Left lung (tissue), 10 donors: ENCODE data around the gene ARFGAP2. TPM values are rescaled to one million over a fixed set of nuclear protein-coding genes. Genes with fewer than 3 reads are reported as not detected.

Experiments used
- ATAC-seq: fragments of 200-7000 bp; cut with Tn5 transposase; one replicate; pipeline ENCODE4 v1.9.1; 2020; ENCODE audit warnings: moderate library complexity
- DNase-seq, 4 donors: peaks; one replicate each; pipeline ENCODE4 v3.0.0-alpha.2; 2013 to 2020
- H3K27ac ChIP-seq, 2 donors: fragments of 200-600 bp; sonication (generic) in 1 of 2; one replicate each; pipeline versions ENCODE4 v1.5.0 to v1.8.0; 2020 to 2021
- H3K27me3 ChIP-seq, 2 donors: fragments of 200-600 bp; sonication (generic) in 1 of 2; one replicate each; pipeline versions ENCODE4 v1.5.0 to v1.8.0; 2020 to 2021
- H3K36me3 ChIP-seq, 2 donors: fragments of 200-600 bp; sonication (generic) in 1 of 2; one replicate each; pipeline versions ENCODE4 v1.5.0 to v1.8.0; 2020 to 2021
- H3K4me1 ChIP-seq, 2 donors: fragments of 200-600 bp; one replicate each; pipeline ENCODE4 v1.8.0; 2021
- H3K4me3 ChIP-seq, 2 donors: fragments of 200-600 bp; sonication (generic) in 1 of 2; one replicate each; pipeline versions ENCODE4 v1.5.0 to v1.8.0; 2020 to 2021; ENCODE audit warnings: mild to moderate bottlenecking in 1 of 2
- H3K9me3 ChIP-seq, 2 donors: fragments of 200-600 bp; sonication (generic) in 1 of 2; one replicate each; pipeline versions ENCODE4 v1.5.0 to v1.8.0; 2020 to 2021
- intact Hi-C, 2 donors: fragments of 100-400 bp; cut with DNase I; formaldehyde crosslinking; loops; one replicate each; pipeline versions ENCODE4 v1.11.2 to v1.14.2; 2022
- polyA plus RNA-seq, 6 donors: library from polyadenylated mRNA; unstranded; fragments of 120-200 nt; gene quantifications; one replicate each; pipeline ENCODE4 v1.2.1, GENCODE V29; 2013; ENCODE audit not compliant: insufficient read length in 6 of 6
- total RNA-seq, 2 donors: library from RNA; stranded (reverse); fragmentation: NEBNext Ultra II Directional; extraction: Animal tissue kit (Norgen Biotek cat#: 25700); gene quantifications; one replicate each; pipeline ENCODE4 v1.2.1, GENCODE V29; 2021
- TF ChIP-seq, protein P1 (sequence below), 2 donors: fragments of 200-600 bp; sonication (generic) in 1 of 2; IDR thresholded peaks; one replicate each; pipeline versions ENCODE4 v1.5.0 to v1.8.0; 2021; ENCODE audit warnings: antibody characterized with exemption in 2 of 2
- donor health status: DM: no; HTN: yes; CAD: no.
- donor health status: DM: no; HTN: no; CAD: no.

ARFGAP2 gene
- total and polyA plus RNA-seq, 8 donors: 79.1 to 103 (median 92.4) TPM

DNA sequence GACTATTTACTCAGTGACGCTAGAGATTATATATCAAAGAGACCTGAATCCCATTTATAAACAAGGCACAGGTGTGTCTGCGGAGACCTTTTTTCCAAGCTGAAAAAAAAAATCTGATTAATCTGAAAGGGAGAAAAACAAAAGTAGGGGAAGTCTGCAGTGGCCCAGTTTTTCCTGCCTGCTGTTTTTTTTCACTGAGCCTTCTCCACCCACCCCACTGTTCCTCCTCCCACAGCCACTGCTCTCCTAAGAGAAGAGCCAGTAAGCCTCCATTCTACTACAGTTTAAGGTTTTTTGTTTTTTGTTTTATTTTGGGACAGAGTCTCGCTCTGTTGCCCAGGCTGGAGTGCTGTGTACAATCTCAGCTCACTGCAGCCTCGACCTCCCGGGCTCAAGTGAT lies 18.4 kb downstream of the ARFGAP2 start:
- intact Hi-C loops: no loop called here
- Histone ChIP-seq H3K27me3 (no peaks in the 10 kb centered on the region), H3K9me3 (no peaks in the 10 kb centered on the region), H3K4me1 (no peaks in the 10 kb centered on the region), H3K4me3 (no peak overlapping the region), H3K27ac (no peak overlapping the region), H3K36me3 (peaks cover 0 to 12% of the 10 kb centered on the region in 2 donors)
- DNase-seq (no peak), ATAC-seq (no peak)
- TF ChIP-seq, protein P1, sequence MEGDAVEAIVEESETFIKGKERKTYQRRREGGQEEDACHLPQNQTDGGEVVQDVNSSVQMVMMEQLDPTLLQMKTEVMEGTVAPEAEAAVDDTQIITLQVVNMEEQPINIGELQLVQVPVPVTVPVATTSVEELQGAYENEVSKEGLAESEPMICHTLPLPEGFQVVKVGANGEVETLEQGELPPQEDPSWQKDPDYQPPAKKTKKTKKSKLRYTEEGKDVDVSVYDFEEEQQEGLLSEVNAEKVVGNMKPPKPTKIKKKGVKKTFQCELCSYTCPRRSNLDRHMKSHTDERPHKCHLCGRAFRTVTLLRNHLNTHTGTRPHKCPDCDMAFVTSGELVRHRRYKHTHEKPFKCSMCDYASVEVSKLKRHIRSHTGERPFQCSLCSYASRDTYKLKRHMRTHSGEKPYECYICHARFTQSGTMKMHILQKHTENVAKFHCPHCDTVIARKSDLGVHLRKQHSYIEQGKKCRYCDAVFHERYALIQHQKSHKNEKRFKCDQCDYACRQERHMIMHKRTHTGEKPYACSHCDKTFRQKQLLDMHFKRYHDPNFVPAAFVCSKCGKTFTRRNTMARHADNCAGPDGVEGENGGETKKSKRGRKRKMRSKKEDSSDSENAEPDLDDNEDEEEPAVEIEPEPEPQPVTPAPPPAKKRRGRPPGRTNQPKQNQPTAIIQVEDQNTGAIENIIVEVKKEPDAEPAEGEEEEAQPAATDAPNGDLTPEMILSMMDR (IDR thresholded peaks at IDR 0.05): no peak

DNA sequence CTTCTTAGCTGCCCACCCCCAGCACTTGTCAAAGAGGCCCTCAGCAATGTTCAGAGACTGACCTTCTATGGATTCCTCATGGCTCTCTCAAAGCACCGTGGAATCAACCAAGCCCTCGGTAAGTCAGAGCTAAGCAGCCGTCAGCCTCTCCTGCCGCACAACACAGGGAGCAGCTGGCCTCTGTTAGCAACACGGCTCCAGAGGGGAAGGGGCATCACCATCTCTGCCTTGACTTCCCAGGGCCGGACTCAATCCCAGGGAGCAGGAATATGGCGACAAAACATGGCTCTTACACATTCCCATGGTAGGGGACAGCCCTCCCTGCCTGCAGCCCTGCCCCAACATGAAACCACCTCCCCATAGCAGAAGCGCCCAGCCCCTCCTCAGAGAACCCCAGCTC lies 18.9 kb downstream of the ARFGAP2 start:
- Histone ChIP-seq H3K27me3 (no peaks in the 10 kb centered on the region), H3K27ac (no peak overlapping the region), H3K4me1 (no peaks in the 10 kb centered on the region), H3K36me3 (peaks cover 0 to 7% of the 10 kb centered on the region in 2 donors), H3K4me3 (no peak overlapping the region), H3K9me3 (no peaks in the 10 kb centered on the region)
- DNase-seq (no peak), ATAC-seq (no peak)
- TF ChIP-seq, protein P1 (IDR thresholded peaks at IDR 0.05): no peak
- intact Hi-C loops: no loop called here

DNA sequence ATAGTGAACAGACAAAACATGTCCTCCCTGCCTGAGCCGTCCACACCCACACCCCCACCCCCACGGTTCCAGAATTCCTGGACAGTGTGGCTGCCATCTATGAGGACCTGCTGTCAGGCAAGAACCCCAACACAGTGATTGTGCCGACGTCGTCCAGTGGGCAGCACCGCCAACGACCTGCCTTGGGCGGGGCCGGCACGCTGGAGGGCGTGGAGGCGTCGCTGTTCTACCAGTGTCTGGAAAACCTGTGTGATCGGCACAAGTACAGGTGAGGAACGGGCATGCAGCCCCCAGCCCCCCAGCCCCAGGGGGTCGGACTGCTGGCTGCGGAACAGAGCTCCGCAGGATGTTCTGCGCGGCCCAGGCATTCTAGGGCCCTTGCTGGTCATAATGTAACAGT lies 19.7 kb downstream of the ARFGAP2 start:
- ATAC-seq: no peak
- intact Hi-C loops: no loop called here

DNA sequence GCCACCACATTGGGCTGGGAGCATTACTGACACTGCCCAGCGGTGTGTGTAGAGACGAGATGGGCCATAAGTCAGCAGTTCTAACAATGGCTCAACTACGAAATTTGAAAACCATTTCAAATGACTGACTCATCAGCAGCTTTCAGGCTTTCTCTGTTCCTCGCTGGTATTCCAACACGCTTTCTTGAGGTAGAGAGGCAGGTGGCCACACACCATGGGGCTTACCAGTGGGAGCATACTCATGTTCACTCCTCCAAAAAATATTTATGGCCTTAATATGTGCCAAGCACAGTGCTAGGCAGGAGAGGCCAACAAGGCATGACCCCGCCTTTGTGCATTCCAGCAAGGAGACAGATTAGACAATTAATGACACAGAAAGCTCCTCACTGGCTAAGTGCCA lies 20.3 kb downstream of the ARFGAP2 start:
- DNase-seq (no peak), ATAC-seq (no peak)
- Histone ChIP-seq H3K9me3 (no peaks in the 10 kb centered on the region), H3K27ac (no peak overlapping the region), H3K4me3 (no peak overlapping the region), H3K4me1 (no peaks in the 10 kb centered on the region), H3K36me3 (peaks cover 0 to 3% of the 10 kb centered on the region in 2 donors), H3K27me3 (no peaks in the 10 kb centered on the region)
- TF ChIP-seq, protein P1 (IDR thresholded peaks at IDR 0.05): no peak
- intact Hi-C loops: no loop called here

More for the DNA sequence above, 19.7 kb downstream of the ARFGAP2 start:
- no peaks in the 10 kb centered on the region for H3K9me3 ChIP-seq
- TF ChIP-seq, protein P1 (IDR thresholded peaks at IDR 0.05): no peak
- no peaks in the 10 kb centered on the region for H3K27me3 ChIP-seq
- H3K4me3 ChIP-seq: no peak overlapping the region
- no peaks in the 10 kb centered on the region for H3K4me1 ChIP-seq
- H3K36me3 ChIP-seq: peaks cover 0 to 3% of the 10 kb centered on the region in 2 donors
- no peak for DNase-seq
- no peak overlapping the region for H3K27ac ChIP-seq

DNA sequence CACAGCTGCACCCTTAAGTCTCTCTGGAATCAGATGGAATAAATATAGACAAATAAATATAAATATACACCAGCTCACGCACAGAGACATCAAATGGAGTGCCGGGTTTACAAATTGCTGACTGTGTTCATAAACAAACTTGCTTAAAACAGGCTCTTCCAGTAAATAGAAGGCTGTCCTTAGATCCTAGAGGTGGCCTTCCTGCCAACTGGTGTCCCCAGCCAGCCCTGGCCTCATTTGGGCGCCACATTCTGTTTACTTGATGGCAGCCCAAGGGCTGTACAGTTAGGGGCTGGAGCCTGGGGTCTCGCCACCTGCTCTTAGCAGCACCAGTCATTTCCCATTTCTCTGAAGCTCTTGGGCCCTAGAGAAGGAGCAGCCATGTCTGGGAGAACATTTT lies 20.8 kb downstream of the ARFGAP2 start:
- TF ChIP-seq, protein P1 (IDR thresholded peaks at IDR 0.05): no peak
- intact Hi-C loops: no loop called here
- Histone ChIP-seq H3K4me1 (no peaks in the 10 kb centered on the region), H3K27me3 (no peaks in the 10 kb centered on the region), H3K36me3 (peaks cover 0 to 3% of the 10 kb centered on the region in 2 donors), H3K27ac (no peak overlapping the region), H3K4me3 (no peak overlapping the region), H3K9me3 (no peaks in the 10 kb centered on the region)
- DNase-seq (no peak), ATAC-seq (no peak)
